Measurements from ENCODE around the gene CBX8.

Gene CBX8

DNA sequence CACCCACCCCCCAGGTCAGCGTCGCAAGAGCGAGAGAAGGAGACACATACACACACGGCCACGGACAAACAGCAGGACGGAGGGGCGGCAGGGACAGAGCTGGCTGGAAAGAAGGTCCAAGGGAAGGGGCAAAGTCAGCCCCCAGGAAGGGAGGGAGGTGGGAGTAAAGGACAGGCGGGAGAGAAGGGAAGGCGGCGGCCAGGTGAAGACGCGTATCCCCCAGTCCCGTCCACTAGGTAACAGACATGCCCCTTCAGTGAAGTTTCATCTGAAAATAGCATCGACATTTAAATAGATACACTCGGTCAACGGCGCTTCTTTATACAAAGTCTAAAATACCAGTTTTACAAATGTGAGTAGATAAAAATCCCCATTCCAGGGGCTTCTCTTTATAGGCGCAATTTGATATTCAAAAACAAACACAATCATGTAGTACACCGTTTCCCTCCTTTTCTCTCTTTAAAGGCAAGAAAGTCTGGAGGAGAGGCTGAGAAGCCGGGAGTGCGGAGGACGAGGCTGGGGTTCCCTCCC lies 4.5 kb downstream of the CBX8 start:
- TF ChIP-seq, protein P1, sequence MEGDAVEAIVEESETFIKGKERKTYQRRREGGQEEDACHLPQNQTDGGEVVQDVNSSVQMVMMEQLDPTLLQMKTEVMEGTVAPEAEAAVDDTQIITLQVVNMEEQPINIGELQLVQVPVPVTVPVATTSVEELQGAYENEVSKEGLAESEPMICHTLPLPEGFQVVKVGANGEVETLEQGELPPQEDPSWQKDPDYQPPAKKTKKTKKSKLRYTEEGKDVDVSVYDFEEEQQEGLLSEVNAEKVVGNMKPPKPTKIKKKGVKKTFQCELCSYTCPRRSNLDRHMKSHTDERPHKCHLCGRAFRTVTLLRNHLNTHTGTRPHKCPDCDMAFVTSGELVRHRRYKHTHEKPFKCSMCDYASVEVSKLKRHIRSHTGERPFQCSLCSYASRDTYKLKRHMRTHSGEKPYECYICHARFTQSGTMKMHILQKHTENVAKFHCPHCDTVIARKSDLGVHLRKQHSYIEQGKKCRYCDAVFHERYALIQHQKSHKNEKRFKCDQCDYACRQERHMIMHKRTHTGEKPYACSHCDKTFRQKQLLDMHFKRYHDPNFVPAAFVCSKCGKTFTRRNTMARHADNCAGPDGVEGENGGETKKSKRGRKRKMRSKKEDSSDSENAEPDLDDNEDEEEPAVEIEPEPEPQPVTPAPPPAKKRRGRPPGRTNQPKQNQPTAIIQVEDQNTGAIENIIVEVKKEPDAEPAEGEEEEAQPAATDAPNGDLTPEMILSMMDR (conservative IDR thresholded peaks at IDR 0.05; ENCODE audit: control insufficient read depth, insufficient read depth, low read depth, low read length): no peak
- no peak for DNase-seq (ENCODE audit: low read depth)
- H3K4me3 ChIP-seq (ENCODE audit: control insufficient read depth, low read depth, low read length): no peak overlapping the region

GRCh38 chr17:79791735-79792161 lies 5.1 kb downstream of the CBX8 start:
- H3K4me3 ChIP-seq (ENCODE audit: control insufficient read depth, low read depth, low read length): no peak overlapping the region

GRCh38 chr17:79790805-79791734 lies 5.8 kb downstream of the CBX8 start:
- DNase-seq (ENCODE audit: low read depth): no peak
- TF ChIP-seq, protein P1 (conservative IDR thresholded peaks at IDR 0.05; ENCODE audit: control insufficient read depth, insufficient read depth, low read depth, low read length): no peak
- H3K4me3 ChIP-seq (ENCODE audit: control insufficient read depth, low read depth, low read length): no peak overlapping the region

More at GRCh38 chr17:79791735-79792161, 5.1 kb downstream of the CBX8 start:
- TF ChIP-seq, protein P1 (conservative IDR thresholded peaks at IDR 0.05; ENCODE audit: control insufficient read depth, insufficient read depth, low read depth, low read length): no peak
- DNase-seq (ENCODE audit: low read depth): no peak

DNA sequence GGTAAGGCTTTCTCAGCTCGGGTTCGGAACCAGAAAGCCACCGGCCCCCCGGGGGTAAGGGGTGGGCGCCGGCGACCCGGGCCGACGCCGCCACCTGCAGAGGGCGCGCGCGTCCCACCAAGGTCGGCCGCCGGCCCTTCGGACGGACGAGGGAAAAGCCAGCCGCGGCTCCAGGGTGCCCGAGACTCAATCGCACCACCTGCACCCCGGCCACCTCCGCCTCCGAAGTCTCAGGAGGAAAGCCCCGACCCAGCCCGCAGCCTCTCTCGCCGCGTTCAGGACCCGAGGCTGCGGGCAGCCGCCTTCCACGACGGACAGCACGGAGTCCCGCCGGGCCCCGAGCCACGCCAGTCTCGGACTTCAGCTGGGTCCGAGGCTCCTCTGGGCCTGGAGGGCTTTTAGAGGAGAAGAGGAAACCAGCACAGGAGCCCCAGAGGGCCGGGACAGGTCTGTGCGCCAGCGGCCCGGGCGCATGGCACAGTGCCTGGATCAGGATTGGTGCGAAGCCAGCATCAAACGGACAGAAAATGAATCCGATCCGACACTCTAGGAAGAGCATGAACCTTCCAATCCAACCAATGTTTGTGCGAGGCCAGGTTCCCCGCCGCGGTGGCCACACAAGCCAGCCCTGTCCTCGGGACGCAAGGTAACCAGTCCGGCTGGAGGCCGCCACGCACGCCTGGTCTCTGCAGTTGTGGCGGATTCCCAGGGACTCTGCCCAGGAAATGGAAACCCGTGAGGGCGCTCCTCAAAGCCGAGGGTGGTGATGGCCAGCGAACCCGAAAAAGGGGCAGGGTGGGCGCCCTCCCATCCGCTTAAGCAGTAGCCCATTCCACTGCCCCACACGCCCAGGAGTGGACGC lies 6.7 kb downstream of the CBX8 start:
- no peak for DNase-seq (ENCODE audit: low read depth)
- H3K4me3 ChIP-seq (ENCODE audit: control insufficient read depth, low read depth, low read length): no peak overlapping the region
- TF ChIP-seq, protein P1 (conservative IDR thresholded peaks at IDR 0.05; ENCODE audit: control insufficient read depth, insufficient read depth, low read depth, low read length): no peak

- H3K4me3 ChIP-seq (ENCODE audit: control insufficient read depth, low read depth, low read length): no peak overlapping the region
- TF ChIP-seq, protein P1 (conservative IDR thresholded peaks at IDR 0.05; ENCODE audit: control insufficient read depth, insufficient read depth, low read depth, low read length): no peak
- no peak for DNase-seq (ENCODE audit: low read depth)
Observed at GRCh38 chr17:79788989-79789942, 7.6 kb downstream of the CBX8 start.
